Neuronal stem cell (in vitro differentiated cells): Measurements from ENCODE around the gene GRID1.
A peak's percentile ranks its signal among the peaks of the same experiment; 100 is the strongest.

Source experiments
- DNase-seq: peaks from one replicate; pipeline ENCODE4 v3.0.0-alpha.2; 2013; ENCODE audit warnings: low spot score
- H2AFZ ChIP-seq: one replicate; pipeline ENCODE4 v1.6.1; 2013; ENCODE audit warnings: mild to moderate bottlenecking, low read length, inconsistent platforms
- H2AK5ac ChIP-seq: 2 replicates; pipeline ENCODE4 v1.6.1; 2013; ENCODE audit warnings: low read depth, mild to moderate bottlenecking, inconsistent platforms, low read length, moderate library complexity, mixed read lengths
- H2BK120ac ChIP-seq: 2 replicates; pipeline ENCODE4 v1.6.1; 2013; ENCODE audit warnings: low read depth, mild to moderate bottlenecking, inconsistent platforms, low read length, moderate library complexity, mixed read lengths
- H2BK12ac ChIP-seq: one replicate; pipeline ENCODE4 v1.6.1; 2013; ENCODE audit warnings: low read length, inconsistent platforms
- H2BK15ac ChIP-seq: 2 replicates; pipeline ENCODE4 v1.6.1; 2013; ENCODE audit warnings: mild to moderate bottlenecking, low read length, inconsistent platforms, mixed read lengths
- H2BK5ac ChIP-seq: one replicate; pipeline ENCODE4 v1.6.1; 2013; ENCODE audit warnings: inconsistent platforms, mild to moderate bottlenecking, low read length, moderate library complexity
- H3K14ac ChIP-seq: one replicate; pipeline ENCODE4 v1.6.1; 2013; ENCODE audit warnings: low read length, inconsistent platforms
- H3K18ac ChIP-seq: 2 replicates; pipeline ENCODE4 v1.6.1; 2013; ENCODE audit warnings: low read length, inconsistent platforms
- H3K23ac ChIP-seq: 2 replicates; pipeline ENCODE4 v1.6.1; 2013; ENCODE audit warnings: low read depth, mild to moderate bottlenecking, mixed read lengths, low read length, inconsistent platforms; ENCODE audit not compliant: poor library complexity
- H3K27ac ChIP-seq: replicated peaks from 3 replicates; pipeline ENCODE4 v1.5.1; 2013; ENCODE audit warnings: low read length, inconsistent platforms
- H3K27me3 ChIP-seq, 3 experiments: 2 replicates each; pipeline ENCODE4 v1.6.1; 2013; ENCODE audit warnings: low read length in 3 of 3, mild to moderate bottlenecking in 2 of 3, inconsistent platforms in 1 of 3, low read depth in 1 of 3, mixed read lengths in 1 of 3, moderate library complexity in 1 of 3; ENCODE audit not compliant: control insufficient read depth in 3 of 3, insufficient read depth in 3 of 3
- H3K36me3 ChIP-seq, 2 donors: replicated peaks in 1 of 2; 2 replicates each; pipeline ENCODE4 v1.6.1; 2013; ENCODE audit warnings: low read length in 2 of 2; ENCODE audit not compliant: control insufficient read depth in 2 of 2, insufficient read depth in 2 of 2
- H3K4ac ChIP-seq: 2 replicates; pipeline ENCODE4 v1.6.1; 2013; ENCODE audit warnings: inconsistent platforms, mild to moderate bottlenecking, low read length, moderate library complexity
- H3K4me1 ChIP-seq, 2 donors: 1 replicate in 1 of 2; 2 replicates in 1 of 2; pipeline ENCODE4 v1.6.1; 2013; ENCODE audit warnings: low read length in 2 of 2, low read depth in 1 of 2; ENCODE audit not compliant: control insufficient read depth in 2 of 2, insufficient read depth in 1 of 2
- H3K4me2 ChIP-seq: one replicate; pipeline ENCODE4 v1.6.1; 2013; ENCODE audit warnings: mild to moderate bottlenecking, low read length, inconsistent platforms; ENCODE audit not compliant: insufficient read depth, poor library complexity, severe bottlenecking
- H3K4me3 ChIP-seq, 2 donors: 2 replicates each; pipeline ENCODE4 v1.5.1; 2013; ENCODE audit warnings: low read length in 2 of 2, mild to moderate bottlenecking in 2 of 2, inconsistent platforms in 1 of 2, moderate library complexity in 1 of 2
- H3K79me1 ChIP-seq: one replicate; pipeline ENCODE4 v1.6.1; 2013; ENCODE audit warnings: low read depth, mild to moderate bottlenecking, inconsistent platforms, low read length, moderate library complexity
- H3K9ac ChIP-seq: one replicate; pipeline ENCODE4 v1.6.1; 2013; ENCODE audit warnings: mild to moderate bottlenecking, low read depth, low read length, inconsistent platforms; ENCODE audit not compliant: poor library complexity
- H3K9me3 ChIP-seq, 2 donors: replicated peaks in 1 of 2; 2 replicates each; pipeline versions ENCODE3 to v1.6.1; 2013; ENCODE audit warnings: low read length in 2 of 2, mild to moderate bottlenecking in 2 of 2, inconsistent platforms in 1 of 2, low read depth in 1 of 2, mixed read lengths in 1 of 2, moderate library complexity in 1 of 2; ENCODE audit not compliant: control insufficient read depth in 2 of 2, insufficient read depth in 1 of 2
- H4K8ac ChIP-seq: one replicate; pipeline ENCODE4 v1.6.1; 2013; ENCODE audit warnings: low read depth, mild to moderate bottlenecking, inconsistent platforms, low read length, moderate library complexity
- H4K91ac ChIP-seq: one replicate; pipeline ENCODE4 v1.6.1; 2013; ENCODE audit warnings: low read length, low read depth, mild to moderate bottlenecking, inconsistent platforms; ENCODE audit not compliant: poor library complexity
- WGBS, 2 donors: extraction: QIAGEN DNeasy Blood & Tissue Kit; methylation state at CpG; one replicate each; pipeline ENCODE4 v1.1.7; 2013; ENCODE audit warnings: missing lambda C conversion rate in 2 of 2, mixed read lengths in 1 of 2; ENCODE audit not compliant: insufficient read length in 2 of 2, insufficient replicate concordance in 1 of 2; ENCODE audit errors: extremely low coverage in 2 of 2; 5-methylcytosine and 5-hydroxymethylcytosine counted together

GRID1 gene

DNA sequence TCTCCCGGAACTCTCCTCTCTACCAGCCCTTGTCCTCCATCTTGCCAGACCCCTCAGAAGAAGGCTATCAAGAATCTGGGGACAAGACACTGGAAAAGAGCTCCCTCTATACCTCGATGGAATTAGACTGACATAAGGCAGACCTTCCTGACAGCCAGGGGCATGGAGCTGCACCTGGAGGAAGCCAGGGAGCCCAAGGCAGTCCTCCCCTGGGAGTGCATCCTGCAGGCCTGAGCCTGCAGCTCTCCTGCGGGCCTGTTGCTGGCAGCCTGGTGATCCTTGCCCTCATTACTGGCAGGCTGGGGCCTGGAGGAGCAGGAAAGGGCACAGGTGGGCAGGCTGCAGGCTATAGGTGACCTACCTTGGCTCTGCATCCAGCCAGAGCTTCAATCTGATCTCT, 323.4 kb downstream of the GRID1 start:
- H3K79me1 ChIP-seq: no peaks in the 10 kb centered on the region
- no peak overlapping the region for H3K14ac ChIP-seq
- no peak overlapping the region for H4K8ac ChIP-seq
- no peak overlapping the region for H2BK12ac ChIP-seq
- H2BK120ac ChIP-seq: no peak overlapping the region
- no peak overlapping the region for H3K23ac ChIP-seq
- no peak overlapping the region for H3K27ac ChIP-seq
- no peaks in the 10 kb centered on the region for H3K4me1 ChIP-seq
- no peaks in the 10 kb centered on the region for H3K36me3 ChIP-seq
- H2AK5ac ChIP-seq: peak overlapping the region; percentile 32
- DNase-seq: no peak
- H2BK5ac ChIP-seq: no peak overlapping the region
- H3K4ac ChIP-seq: no peak overlapping the region
- WGBS, 2 donors: no CpG with 5 or more reads among the region's 3 CpGs
- no peaks in the 10 kb centered on the region for H3K27me3 ChIP-seq
- H2BK15ac ChIP-seq: no peak overlapping the region
- H3K9me3 ChIP-seq: no peaks in the 10 kb centered on the region
- no peak overlapping the region for H3K4me2 ChIP-seq
- H3K4me3 ChIP-seq: no peak overlapping the region
- no peak overlapping the region for H2AFZ ChIP-seq
- H4K91ac ChIP-seq: no peak overlapping the region
- no peak overlapping the region for H3K9ac ChIP-seq
- peak overlapping the region; percentile 33 for H3K18ac ChIP-seq

DNA sequence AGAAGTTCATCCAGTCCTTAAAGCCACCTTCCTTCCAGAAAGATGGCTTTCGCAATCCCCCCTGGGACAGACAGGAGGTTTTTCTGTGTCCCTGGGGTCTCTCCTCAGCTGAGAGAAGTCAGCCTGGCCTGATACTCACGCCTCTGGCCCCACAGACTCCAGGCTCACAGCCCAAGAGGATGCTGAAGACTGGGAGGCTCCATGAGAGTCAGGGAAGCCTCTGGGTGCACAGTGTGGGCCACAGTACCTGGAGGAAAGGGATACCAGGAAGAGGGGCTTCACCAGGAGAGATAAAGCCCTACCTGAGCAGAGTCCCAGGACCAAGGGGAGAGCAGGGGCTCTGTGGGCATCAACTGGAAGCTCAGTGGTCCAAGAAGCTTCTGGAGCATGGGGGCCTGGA, 324.4 kb downstream of the GRID1 start:
- H3K4ac ChIP-seq: no peak overlapping the region
- no peak overlapping the region for H2AFZ ChIP-seq
- no peak overlapping the region for H3K18ac ChIP-seq
- H3K9me3 ChIP-seq: no peaks in the 10 kb centered on the region
- H2BK120ac ChIP-seq: no peak overlapping the region
- no peak overlapping the region for H3K14ac ChIP-seq
- H3K27ac ChIP-seq: no peak overlapping the region
- H4K91ac ChIP-seq: no peak overlapping the region
- H3K9ac ChIP-seq: no peak overlapping the region
- no peak for DNase-seq
- H2AK5ac ChIP-seq: no peak overlapping the region
- no peaks in the 10 kb centered on the region for H3K4me1 ChIP-seq
- H3K4me2 ChIP-seq: no peak overlapping the region
- no peak overlapping the region for H3K4me3 ChIP-seq
- H2BK12ac ChIP-seq: no peak overlapping the region
- H3K79me1 ChIP-seq: no peaks in the 10 kb centered on the region
- no CpG with 5 or more reads among the region's 2 CpGs for WGBS, 2 donors
- H3K36me3 ChIP-seq: no peaks in the 10 kb centered on the region
- H3K27me3 ChIP-seq: no peaks in the 10 kb centered on the region
- no peak overlapping the region for H3K23ac ChIP-seq
- H2BK15ac ChIP-seq: no peak overlapping the region
- H4K8ac ChIP-seq: no peak overlapping the region
- no peak overlapping the region for H2BK5ac ChIP-seq

DNA sequence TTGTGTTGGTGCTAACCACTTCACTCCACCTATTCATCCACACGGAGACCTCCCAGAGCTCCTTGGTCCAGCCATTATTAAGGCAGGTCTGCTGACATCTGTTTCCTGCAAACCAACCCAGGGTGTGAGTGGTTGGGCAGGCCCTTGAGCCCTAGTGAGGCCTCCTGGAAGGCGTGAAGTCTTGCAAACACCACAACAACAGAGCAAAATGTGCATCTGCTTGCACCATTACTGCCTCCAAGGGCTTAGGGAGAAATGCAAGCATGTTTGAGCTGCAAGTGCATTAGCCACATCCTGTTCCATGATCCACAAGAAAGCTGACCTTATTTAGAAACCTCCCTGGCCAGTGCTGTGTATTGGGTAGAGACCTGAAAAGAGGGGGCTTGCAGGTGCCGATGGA, 325.5 kb downstream of the GRID1 start:
- Histone ChIP-seq H3K4me1 (no peaks in the 10 kb centered on the region), H3K27me3 (no peaks in the 10 kb centered on the region), H4K8ac (no peak overlapping the region), H3K18ac (no peak overlapping the region), H3K79me1 (no peaks in the 10 kb centered on the region), H3K36me3 (no peaks in the 10 kb centered on the region), H3K14ac (no peak overlapping the region), H3K27ac (no peak overlapping the region), H2AFZ (no peak overlapping the region), H2BK5ac (no peak overlapping the region), H3K9ac (no peak overlapping the region), H3K4me3 (no peak overlapping the region), H3K9me3 (no peaks in the 10 kb centered on the region), H3K4me2 (no peak overlapping the region), H2AK5ac (no peak overlapping the region), H2BK15ac (no peak overlapping the region), H3K4ac (no peak overlapping the region), H3K23ac (no peak overlapping the region), H2BK120ac (no peak overlapping the region), H4K91ac (no peak overlapping the region), H2BK12ac (no peak overlapping the region)
- no CpG with 5 or more reads among the region's 3 CpGs for WGBS, 2 donors
- no peak for DNase-seq

DNA sequence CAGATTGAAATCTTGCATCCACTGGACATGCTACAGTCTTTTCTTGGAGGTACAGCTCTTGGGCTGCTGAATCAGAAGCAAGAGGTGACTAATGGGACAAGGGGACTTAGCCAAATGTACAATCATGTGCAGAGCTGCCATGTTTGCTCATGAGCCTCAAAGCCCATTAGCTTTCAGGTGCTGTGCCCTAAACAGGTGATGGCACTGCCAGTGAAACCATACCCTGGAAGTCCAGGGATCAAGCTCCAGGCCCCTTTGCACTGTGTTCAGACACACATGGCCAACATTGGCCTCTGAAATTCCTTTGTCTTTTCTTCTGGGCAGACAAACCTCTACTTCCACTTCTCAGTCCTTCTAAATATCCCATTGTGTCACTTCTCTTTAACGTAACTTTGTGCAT, 328.2 kb downstream of the GRID1 start:
- H3K4ac ChIP-seq: no peak overlapping the region
- H3K36me3 ChIP-seq: no peaks in the 10 kb centered on the region
- H3K4me2 ChIP-seq: no peak overlapping the region
- no peak overlapping the region for H2AFZ ChIP-seq
- H3K9me3 ChIP-seq: no peaks in the 10 kb centered on the region
- DNase-seq: no peak
- no peak overlapping the region for H3K9ac ChIP-seq
- no peak overlapping the region for H4K91ac ChIP-seq
- no peaks in the 10 kb centered on the region for H3K4me1 ChIP-seq
- H2BK15ac ChIP-seq: no peak overlapping the region
- H2BK5ac ChIP-seq: no peak overlapping the region
- H3K27ac ChIP-seq: no peak overlapping the region
- H3K79me1 ChIP-seq: no peaks in the 10 kb centered on the region
- H2AK5ac ChIP-seq: no peak overlapping the region
- H4K8ac ChIP-seq: no peak overlapping the region
- no peak overlapping the region for H3K18ac ChIP-seq
- no peak overlapping the region for H2BK12ac ChIP-seq
- H2BK120ac ChIP-seq: no peak overlapping the region
- H3K4me3 ChIP-seq: no peak overlapping the region
- H3K14ac ChIP-seq: no peak overlapping the region
- no peak overlapping the region for H3K23ac ChIP-seq
- no peaks in the 10 kb centered on the region for H3K27me3 ChIP-seq
- WGBS, 2 donors: no CpG with 5 or more reads among the region's 1 CpG
